CD4-positive, alpha-beta T cell treated with Interleukin-21 for 1 hour (primary cell): ENCODE measurements around the gene GPR15LG.

Experiments used
- DNase-seq: peaks from one replicate; pipeline ENCODE4 v3.0.0-alpha.2; 2020

The GPR15LG gene

GRCh38 chr10:84194424-84195043 lies 20.9 kb downstream of the GPR15LG start, which contains the start of gene CDHR1:
TSS of gene CDHR1 (plus strand) at chr10:84194537. CDS start at chr10:84194761, 224 bp downstream.
- peak; percentile 62 for DNase-seq

DNA sequence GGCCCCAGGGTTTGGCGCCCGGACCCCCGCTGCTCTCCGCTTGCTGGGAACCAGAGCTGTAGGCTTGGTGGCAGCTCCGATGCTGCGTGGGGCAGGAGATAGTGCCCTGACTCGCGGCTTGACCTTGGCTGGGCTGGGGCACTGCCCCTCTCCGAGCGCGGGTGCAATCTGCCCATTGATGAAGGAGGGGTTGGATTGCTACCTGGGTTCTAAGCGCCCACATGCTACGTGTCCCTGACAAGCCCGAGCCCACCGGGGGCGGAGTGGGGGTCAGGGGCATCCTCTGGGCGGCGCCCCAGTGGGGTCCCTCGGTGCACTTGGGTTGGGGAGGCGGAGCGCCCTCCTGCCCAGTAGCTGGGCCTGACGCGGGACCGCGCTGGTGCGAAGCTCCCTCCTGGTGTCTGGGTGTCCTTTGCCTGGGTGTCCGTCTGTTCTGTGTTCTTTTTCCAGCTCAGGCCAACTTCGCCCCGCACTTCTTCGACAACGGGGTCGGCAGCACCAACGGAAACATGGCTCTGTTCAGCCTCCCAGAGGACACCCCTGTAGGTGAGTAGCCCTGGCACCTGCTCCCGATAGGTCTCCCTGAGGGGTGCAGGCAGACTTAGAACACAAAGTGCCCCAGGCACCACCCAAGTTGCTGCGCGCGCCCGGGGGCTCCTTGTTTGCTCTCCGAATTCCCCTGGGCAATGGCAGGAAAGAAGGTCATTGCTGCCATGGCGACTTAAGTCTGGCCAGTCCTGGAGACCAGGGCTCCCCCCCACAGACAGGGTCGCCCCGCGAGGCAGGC lies 21.6 kb downstream of the GPR15LG start:
- no peak for DNase-seq

GRCh38 chr10:84196083-84196482 lies 22.5 kb downstream of the GPR15LG start:
- no peak for DNase-seq

GRCh38 chr10:84196941-84197340 lies 23.3 kb downstream of the GPR15LG start:
- DNase-seq: no peak

DNA sequence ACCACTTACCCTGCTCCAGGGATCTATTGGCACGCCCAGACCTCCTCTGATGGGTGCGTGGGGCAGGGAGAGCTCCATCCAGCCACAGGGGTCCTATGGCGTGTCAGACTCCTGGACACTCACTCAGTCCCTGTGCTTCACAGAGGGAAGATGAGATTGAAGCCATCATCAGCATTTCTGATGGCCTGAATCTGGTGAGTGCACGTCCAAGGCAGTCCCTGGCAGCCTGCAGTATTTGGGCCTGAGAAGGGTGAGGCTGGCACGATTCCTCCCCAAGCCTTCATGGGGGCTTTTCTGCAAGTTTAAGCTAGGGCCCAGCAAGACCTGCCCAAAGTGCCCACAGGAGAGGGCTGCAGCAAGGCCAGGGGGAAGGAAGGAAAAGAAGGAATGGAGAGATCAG lies 24.0 kb downstream of the GPR15LG start:
- DNase-seq: no peak

DNA sequence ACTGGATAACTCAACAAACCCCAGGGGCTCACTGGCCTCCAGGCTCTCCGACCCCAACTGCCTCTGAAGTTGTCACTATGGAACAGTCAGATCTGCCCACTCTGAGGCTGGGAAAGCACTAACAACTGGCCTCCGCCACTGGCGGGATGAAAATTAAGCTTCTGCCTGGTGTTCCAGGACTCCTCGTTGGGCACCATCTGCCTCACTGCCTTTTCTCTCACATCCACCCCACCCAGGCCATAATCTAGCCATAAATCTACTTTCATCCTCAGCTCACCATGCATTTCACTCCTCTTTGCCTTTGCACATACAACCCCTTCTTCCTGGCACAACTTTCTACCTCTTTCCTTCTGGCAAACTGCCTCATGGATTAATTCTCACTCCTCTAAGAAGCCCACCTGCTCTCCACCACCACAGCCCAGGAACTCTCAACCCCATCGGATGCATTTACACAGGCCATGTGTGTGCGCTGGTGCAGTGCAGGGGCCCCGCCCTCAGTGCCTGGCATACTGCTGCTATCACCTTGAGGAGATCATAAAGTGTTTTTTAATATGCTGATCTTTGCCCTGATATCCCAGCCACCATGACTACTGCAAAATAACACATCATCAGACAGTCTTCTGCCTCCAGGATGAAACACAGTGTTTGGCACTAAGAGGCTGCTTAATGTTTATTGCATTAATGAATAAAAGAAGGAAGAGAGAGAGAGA lies 24.8 kb downstream of the GPR15LG start:
- no peak for DNase-seq

DNA sequence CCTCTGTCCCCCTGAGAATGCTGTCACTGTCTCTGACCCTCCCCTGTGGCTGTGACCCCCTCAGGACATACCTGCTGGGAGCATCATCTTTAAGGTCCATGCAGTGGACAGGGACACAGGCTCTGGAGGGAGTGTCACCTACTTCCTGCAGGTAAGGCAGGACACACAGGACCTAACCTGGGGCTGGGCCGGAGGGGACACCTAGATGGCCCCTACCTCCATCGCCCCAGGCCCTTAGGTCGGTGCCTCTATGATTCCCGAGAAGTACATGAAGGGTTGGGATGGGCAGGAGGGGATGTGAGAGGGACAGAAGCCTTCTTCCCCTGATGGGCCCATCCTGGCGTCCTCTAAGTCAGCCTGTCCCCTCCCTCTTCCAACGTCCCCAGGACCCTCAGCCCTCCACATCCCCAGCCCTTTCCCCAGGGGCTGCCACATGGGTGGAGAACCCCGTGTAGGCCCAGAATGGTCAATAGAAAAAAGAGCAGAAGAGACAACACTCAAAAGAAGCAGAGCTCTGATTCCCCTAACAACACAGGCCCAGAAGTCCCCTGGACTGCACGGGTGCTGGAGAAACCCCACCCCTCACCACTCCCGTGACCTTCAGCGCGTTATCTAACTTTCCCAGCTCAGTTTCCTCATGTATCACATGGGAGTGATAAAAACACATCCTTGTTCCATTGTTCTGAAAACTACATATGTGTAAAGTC lies 27.1 kb downstream of the GPR15LG start:
- DNase-seq: no peak

DNA sequence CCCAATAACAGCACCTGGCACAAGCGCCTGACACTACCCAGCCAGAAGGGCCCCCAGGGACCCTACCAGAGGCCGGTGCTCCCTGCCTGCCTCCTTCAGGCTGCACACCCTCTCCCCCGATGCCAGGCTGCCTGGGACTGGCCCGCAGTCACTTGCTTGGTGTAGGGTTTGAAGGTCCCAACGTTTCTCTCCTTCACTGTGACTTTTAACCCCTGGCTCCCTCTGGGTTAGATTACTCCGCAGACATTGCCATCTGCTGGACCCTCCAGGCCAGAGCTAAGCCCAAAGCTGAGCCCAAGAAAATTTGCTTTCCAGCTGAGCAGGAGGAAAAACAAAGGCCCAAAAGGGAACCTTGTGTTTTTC lies 27.6 kb downstream of the GPR15LG start:
- no peak for DNase-seq

DNA sequence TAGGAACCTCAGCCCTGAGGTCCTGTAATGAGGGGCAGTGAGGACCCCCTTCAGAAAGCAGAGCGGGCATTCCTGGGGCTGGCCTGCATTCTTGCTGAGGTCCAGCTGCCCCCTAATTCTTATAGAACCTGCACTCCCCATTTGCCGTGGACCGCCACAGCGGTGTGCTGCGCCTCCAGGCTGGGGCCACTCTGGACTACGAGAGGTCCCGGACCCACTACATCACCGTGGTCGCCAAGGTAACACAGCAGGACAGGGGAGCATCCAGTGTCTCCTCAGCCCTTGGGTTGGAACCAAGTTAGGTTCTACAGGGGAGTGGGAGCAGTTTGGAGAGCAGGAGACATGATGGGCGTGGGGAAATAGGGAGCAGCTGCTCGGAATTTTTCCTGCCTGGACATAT lies 28.1 kb downstream of the GPR15LG start:
- DNase-seq: no peak

GRCh38 chr10:84202349-84202748 lies 28.7 kb downstream of the GPR15LG start:
- DNase-seq: no peak

- no peak for DNase-seq
Observed at GRCh38 chr10:84204122-84204521, 30.5 kb downstream of the GPR15LG start.

GRCh38 chr10:84204610-84205009 lies 31.0 kb downstream of the GPR15LG start:
- no peak for DNase-seq

DNA sequence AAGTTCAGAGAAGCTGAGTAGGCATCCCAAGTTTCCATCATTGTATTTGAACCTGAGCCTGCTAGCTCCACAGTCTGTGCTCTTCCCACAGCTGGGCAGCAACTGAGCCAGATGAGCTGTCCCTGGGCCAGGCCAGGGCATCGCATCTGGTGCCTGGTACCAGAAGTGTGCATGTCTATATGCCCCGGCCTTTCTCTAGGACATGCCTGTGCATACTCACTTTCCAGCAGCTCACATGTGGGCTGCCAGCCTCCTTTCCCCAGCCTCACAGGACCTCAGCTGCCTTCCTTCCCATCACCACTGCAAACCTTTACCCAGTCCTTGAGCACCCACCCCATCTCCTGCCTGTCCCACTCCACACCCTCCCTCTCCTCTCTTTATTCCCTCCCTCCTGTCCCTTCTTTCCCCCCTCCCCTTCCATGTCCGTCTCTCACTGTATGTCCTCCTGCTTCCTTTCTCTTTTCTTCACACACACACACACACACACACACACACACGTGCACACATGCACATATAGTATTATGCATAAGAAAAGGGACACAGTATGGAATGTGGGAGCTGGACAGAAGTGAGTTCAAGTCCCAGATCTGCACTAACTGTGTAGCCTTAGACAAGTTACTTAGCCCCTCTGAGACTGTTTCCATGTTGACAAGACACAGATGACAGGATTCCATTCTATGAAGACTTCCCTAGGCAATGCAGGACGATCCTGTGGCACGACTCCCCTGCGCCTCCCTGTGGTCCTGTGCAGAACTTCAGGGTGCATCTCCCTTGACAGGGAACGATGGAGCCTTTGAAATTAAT lies 31.6 kb downstream of the GPR15LG start:
- peak; percentile 66 for DNase-seq

GRCh38 chr10:84205853-84206525 lies 32.4 kb downstream of the GPR15LG start:
- no peak for DNase-seq

DNA sequence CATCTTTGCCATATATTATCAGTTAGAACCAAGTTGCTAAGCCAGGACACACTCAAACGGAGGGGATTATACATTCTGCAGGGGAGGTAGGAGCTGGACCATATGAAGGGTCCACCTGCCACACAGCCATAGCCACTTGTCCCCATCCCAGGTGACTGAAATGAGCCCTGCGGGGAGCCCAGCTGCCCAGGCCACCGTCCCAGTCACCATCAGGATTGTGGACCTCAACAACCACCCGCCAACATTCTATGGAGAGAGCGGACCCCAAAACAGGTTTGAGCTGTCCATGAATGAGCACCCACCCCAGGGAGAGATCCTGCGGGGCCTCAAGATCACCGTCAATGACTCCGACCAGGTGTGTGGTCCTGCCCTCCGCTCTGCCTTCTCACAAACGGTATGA lies 34.4 kb downstream of the GPR15LG start:
- DNase-seq: no peak

GRCh38 chr10:84211566-84211965 lies 38.0 kb downstream of the GPR15LG start:
- DNase-seq: no peak

DNA sequence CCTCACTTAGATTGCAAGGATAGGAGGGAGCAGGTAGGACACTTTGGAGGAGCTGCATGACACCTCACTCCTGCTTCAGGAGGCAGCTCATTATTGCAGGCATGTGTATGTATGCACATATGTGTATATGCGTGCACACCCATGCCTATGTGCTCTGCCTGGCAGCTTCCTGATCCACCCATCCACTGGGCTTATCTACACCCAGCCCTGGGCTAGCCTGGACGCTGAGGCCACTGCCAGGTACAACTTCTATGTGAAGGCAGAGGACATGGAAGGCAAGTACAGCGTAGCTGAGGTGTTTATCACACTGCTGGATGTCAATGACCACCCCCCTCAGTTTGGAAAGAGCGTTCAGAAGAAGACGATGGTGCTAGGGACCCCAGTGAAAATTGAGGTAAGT lies 38.4 kb downstream of the GPR15LG start:
- DNase-seq: no peak

GRCh38 chr10:84213076-84213475 lies 39.5 kb downstream of the GPR15LG start:
- no peak for DNase-seq

- DNase-seq: no peak
Observed at GRCh38 chr10:84214046-84214572, 40.5 kb downstream of the GPR15LG start.

GRCh38 chr10:84214612-84215235 lies 41.1 kb downstream of the GPR15LG start:
- DNase-seq: peak; percentile 41

DNA sequence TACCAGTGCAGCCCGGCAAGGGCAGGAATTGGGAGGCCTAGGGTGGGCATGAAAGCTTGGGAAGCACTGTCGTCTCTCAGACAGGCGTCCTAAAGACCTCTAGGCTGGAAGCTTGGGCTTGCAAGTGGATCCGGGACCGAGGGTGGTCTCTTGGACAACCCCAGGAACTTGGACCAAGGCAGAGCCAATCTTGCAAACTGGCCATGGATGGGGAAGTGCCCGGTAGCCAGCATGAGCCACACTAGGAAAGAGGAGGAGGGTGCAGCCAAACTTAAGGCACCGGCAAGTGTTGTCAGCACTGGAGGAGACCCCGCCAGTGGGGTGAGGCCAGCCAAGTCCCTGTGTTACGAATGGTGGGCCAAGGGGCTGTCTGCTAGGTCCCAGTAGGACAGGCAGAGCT lies 43.2 kb downstream of the GPR15LG start:
- no peak for DNase-seq
